Stimulated activated CD4-positive, alpha-beta T cell treated with anti-CD3 and anti-CD28 coated beads, Interleukin-15, amount 100 ng/mL, for 1 hour (primary cell): ENCODE results near the gene PSPN.

Experiments used
- DNase-seq, 2 donors: peaks; one replicate each; pipeline ENCODE4 v3.0.0-alpha.2; 2020; ENCODE audit warnings: low read depth in 1 of 2, low spot score in 1 of 2

Gene PSPN

DNA sequence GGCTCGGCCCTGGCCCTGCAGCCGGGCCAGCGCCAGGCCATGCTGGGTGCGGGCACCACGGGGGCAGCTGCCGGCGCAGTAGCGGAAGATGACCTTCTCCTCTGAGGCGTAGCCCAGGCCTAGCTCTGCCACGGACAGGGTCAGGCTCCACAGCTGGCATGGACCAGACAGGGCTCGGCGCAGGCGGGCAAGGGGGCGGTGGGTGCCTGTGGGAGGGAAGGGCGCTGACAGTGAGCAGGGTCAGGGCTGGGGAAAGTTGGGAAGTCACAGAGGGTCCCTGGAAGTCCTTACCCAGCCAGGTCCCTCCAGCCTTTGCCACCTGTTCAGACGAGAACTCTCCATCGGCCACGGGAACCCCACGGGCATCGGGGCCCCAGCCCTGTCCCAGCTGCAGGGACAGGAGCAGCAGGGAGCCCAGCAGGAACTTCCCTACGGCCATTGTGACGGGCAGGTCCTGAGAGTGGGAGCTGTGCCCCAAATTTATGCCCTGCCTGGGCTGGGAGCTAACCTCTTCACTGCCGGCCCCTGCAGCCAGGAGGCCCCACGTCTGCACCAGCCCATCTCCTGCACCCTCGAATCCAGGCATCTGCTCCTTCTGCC is at the start of gene PSPN:
Gene PSPN, minus strand, starts transcription at position 523 of the 600 bp plus-strand sequence. Its CDS starts 84 bp downstream, at position 439.
- no peak for DNase-seq

GRCh38 chr19:6424939-6425731 is 49.4 kb upstream of the PSPN start:
- DNase-seq: peak; percentile 95 to 98

GRCh38 chr19:6424195-6424938 is 48.6 kb upstream of the PSPN start, which contains the start of gene KHSRP:
Gene KHSRP (minus strand): TSS chr19:6424811. CDS start chr19:6424701, 110 bp downstream.
- peak in 1 of 2 donors; percentile 38 for DNase-seq

DNA sequence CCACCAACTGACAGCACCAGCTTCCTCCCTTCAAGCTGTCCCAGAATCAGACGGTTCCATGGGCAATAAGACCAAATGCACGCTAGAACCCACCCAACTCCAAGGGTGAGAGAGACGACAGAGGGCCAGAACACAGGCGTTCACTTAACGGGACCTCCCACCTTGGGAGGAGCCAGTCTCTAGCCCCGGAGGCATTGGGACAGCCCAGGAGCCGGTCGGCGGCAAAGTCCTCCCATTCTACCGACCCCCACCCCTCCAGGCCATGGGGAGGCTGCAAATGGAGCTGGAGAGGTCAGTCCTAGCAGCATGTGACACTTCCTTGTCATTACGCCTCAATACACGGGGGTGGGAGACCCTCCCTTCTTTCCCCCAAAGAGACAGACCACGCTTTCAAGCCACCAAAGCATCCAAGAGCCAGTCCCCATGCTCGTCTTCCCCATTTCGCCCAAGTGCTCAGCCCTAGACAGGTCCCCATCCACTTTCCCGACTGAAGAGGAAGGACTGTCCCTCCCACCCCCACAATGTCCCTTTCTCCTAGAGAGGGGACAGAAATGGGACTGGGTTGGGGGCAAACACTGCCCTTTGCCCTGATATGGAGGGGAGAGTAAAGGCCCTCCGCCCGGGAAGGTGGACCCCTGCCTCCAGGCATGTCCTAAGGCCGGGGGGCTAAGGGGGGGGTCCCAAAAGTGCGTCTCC is 47.9 kb upstream of the PSPN start:
- DNase-seq: no peak

- DNase-seq: no peak
Observed at GRCh38 chr19:6421075-6422014, 45.6 kb upstream of the PSPN start.

DNA sequence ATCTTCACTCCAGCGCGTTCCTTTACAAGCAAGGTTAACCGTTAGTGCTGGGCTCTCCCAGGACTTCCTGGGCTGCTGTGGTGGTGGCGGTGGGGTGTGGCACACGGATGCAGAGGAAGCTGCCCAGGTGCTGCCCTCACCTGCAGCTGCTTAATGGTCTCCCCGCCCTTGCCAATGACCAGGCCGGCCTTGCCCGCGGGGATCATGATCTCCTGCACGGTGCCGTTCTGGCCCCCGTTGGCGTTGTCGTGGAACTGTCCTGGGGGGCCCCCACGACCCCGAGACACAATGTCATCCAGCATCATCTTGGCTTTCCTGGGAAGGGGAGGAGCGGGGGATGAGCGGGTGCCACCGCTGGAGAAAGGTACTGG is 42.8 kb upstream of the PSPN start:
- DNase-seq: no peak

- DNase-seq: no peak
Observed at GRCh38 chr19:6417713-6418561, 42.2 kb upstream of the PSPN start.

DNA sequence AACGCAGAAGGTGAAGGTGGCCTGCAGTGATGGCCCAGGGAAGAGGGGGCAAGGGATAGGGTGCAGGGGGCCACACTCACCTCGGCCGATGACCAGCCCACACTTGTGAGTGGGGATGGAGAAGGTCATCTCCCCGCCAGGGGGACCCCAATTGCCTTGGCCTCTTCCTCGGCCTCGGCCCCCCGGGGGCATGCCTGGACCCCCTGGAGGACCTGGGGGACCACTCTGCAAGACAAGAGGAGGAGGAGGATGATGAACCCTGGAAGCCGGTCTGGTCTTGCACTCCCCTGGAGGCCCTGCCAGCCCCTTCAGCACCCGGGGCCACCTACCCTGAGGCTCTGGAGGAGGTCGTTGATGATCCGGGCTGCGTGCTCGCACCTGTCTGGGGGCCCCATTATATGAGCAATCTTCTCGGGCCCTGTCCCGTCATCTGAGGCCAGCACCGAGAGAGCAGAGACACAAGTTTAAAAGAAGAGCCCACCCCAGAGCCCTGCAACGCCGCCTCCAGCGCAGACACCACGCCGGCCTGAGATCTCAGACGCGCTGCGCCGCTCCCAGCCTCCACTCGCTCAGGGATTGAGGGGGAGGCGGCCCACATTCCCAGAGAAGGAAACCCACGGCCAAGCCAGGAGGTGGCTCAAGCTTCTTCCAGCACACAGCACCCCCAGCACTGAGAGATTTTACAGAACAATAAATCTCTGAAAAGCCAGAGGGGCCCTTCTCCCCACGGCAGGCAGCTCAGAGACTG is 41.1 kb upstream of the PSPN start:
- DNase-seq: no peak

DNA sequence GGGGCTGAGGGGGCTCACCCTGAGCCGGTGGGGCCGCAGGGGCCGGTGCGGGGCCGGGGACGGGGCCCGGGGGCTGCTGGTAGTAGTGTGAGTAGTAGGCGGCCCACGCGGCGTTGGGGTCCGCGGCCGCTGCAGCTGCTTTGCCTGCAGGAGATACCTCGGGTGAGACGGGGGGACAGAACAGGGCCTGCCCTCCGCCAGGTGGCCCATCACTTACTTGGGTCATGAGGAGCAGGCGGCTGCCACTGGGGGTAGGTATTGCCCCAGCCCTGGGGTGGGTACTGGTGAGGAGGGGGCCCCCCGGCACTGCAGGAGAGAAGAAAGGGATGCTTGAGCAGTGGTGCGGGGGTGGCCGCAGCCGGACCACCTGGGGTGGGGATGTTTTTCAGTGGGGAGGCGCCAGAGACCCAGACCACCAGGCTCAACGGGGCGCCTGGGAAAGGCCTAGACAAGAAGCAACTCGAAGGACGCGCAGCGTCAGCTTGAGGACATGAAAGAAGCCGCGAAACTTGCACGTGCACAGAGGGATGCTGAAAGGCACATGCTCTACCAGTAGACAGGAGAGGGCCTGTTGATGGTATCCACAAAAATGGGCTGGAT is 40.0 kb upstream of the PSPN start:
- DNase-seq: no peak

DNA sequence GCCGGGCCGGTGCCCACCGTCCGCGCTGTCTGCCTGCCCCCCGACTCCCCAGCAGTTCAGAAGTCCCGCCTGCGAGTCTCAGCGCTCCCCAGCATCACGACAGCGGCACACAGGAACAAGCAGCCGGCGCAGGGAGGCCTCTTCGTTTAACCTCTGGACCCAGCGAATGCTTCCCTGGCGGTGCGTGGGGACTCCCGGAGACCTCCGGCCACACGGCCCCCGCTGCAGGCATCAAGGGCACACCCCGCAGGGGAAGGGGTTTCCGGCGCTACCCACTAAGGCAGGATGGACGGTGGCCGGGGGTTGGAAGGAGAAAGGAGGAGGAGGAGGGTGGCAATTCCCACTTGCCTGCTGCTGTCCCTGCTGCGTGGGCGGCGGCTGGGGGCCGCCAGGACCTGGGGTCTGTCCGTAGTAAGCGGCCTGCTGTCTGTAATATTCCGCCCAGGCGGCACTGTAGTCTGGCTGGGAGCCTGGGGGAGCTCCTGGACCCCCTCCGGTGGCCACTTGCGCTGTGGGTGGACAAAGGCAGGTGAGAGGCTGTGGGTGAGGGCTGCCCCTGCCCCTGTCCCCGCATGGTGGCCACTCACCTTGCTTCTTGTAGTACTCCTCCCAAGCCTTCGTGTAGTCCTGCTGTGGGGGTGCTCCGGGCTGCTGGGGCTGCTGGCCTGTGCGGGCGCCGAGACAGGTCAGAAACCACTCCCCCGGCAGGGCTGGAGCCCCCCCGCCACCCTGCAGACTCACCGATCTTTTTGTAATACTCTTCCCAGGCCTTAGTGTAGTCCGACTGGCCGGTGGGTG is 39.3 kb upstream of the PSPN start:
- DNase-seq: no peak

- no peak for DNase-seq
Observed at GRCh38 chr19:6413721-6414643, 38.2 kb upstream of the PSPN start.

- DNase-seq: no peak
Observed at GRCh38 chr19:6413291-6413690, 37.6 kb upstream of the PSPN start.

- peak in 1 of 2 donors; percentile 41 for DNase-seq
Observed at GRCh38 chr19:6412447-6413091, 36.8 kb upstream of the PSPN start.

GRCh38 chr19:6412061-6412446 is 36.3 kb upstream of the PSPN start:
- DNase-seq: no peak

GRCh38 chr19:6409346-6409745 is 33.6 kb upstream of the PSPN start:
- no peak for DNase-seq

GRCh38 chr19:6406401-6406800 is 30.7 kb upstream of the PSPN start:
- no peak for DNase-seq
